ENCODE results near the gene NAA20. TPM values are rescaled to one million over a fixed set of nuclear protein-coding genes. Genes with fewer than 3 reads are reported as not detected.

Gene NAA20
- total RNA-seq, 1 donor from 2014 or later: 52.5 TPM

GRCh38 chr20:20073801-20074371, 56.7 kb downstream of the NAA20 start:
- no peak for DNase-seq (ENCODE audit: low spot score)

GRCh38 chr20:20075032-20075431, 57.9 kb downstream of the NAA20 start:
- DNase-seq (ENCODE audit: low spot score): no peak

DNA sequence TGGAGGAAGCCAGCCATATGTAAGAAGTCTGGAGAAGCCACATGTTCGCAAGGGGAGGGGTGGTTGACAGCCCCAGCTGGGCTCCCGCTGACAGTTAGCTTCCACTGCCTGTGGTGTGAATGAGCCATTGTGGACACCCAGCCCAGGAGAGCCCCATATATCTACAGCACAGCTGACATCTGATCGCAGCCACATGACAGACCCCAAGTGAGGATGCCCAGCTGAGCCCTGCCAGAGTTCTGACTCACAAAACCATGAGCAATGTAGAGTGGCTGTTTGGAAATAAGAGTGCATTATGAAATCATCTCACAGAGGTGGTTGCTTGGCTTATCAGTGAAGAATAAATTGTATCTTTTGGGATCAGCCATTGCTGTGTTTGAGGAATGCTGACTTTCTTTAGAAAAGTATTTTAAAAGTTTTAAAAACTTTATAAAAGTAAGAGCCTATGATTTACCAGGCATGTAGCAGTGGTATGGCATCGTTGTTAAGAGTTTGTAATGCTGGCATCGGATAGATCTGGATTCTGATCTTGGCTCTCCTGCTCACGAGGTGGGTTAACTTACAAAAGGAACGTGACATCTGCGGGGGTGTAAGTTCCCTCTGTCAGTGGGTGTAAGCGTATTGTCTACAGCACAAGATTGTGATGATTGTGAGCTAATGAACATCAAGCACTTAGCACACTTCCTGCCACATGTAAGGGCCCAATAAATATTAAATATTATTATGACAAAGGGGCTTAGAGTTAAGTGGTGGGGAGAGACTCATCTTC, 59.3 kb downstream of the NAA20 start:
- no peak for DNase-seq (ENCODE audit: low spot score)

DNA sequence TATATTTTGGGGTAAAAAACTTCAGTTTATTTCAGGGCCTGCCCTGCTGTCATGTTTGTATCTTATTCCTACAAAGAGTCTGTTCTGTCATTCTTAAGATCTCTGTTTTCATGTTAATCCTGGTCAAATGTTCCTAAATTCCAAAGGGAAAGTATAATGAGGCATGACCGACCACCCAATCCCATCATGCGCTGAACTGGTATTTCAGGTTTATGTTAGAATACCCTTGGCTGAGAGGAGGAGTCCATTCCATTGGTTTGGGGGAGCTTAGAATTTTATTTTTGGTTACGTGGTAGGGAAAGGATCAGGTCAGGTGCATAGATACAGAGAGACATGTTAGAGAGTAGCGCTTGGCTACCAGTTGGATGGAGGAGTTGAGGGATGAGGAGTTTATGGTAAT, 60.9 kb downstream of the NAA20 start:
- no peak for DNase-seq (ENCODE audit: low spot score)

- DNase-seq (ENCODE audit: low spot score): no peak
Measured at GRCh38 chr20:20079102-20079784, 62.1 kb downstream of the NAA20 start.

Other genes starting within 250 kb of the NAA20 start
- gene CRNKL1, start 35.1 kb downstream of the NAA20 start, total RNA-seq (ENCODE audit: insufficient read depth, low replicate concordance): 36.4 TPM
- gene CFAP61, start 35.2 kb downstream of the NAA20 start, total RNA-seq (ENCODE audit: insufficient read depth, low replicate concordance): 2.4 TPM